Measurements from ENCODE around the gene PARD6G.
A peak's percentile ranks its signal among the peaks of the same experiment; 100 is the strongest.
"Not testable (repeated sequence)": the region's sequence is repeated elsewhere in the genome, so short reads cannot be mapped to it uniquely, and the experiment has no call there.

PARD6G gene

GRCh38 chr18:80171054-80171872, 76.1 kb downstream of the PARD6G start:
- DNase-seq (ENCODE audit: low read depth in 2 of 2) = peak; percentile 44 to 71

DNA sequence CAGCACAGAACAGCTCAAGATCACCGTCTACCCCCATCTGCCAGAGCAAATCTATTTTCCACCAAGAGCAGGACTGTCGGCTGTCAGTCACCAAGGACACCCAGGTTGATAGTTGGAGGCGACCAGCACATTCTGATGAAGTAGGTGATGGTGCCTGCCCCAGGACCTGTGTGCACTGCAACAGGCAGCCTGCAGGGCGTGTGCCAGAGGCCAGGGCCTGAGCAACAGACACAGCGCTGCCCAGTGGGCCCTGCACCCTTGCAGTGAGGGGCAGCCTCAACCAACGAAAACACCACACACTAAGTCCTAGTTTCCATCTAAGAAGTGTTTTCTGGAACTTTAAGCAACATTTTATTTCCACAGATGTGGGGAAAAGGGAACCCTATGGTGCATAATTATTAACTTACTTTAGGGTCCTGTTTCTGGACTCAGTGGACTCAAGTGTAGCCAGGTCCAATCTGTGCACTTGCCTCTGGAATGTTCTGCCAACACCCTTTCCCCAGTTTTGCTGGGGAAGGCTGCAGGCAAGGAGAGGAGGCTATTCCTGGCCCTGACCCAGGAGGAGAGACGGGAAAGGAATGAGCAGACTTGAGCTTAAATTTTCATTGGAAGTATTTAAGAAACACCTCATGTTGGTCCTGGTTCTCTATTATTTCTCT, 76.8 kb downstream of the PARD6G start:
- no peak for DNase-seq (ENCODE audit: low read depth in 2 of 2)

- DNase-seq (ENCODE audit: low read depth in 2 of 2) = no peak
Measured at GRCh38 chr18:80169607-80170006, 77.7 kb downstream of the PARD6G start.

DNA sequence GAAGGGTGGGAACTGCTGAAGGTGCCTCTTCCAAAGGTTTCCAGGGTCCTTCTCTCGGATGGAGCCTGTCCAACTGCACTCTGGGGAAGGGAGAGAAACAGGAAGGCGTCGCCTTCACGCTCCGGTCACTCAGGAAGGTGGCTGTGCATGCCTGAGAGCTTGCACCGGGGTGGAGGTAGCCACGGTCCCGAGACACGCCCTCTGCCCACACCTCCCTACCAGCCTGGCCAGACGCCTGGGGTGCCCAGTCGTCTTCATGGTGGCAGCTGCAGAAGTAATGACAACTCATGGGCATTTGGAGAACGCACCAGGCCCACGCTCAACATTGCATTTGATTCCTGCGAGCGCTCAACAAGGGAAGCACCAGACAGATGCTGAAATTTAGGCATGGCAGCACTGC, 78.3 kb downstream of the PARD6G start:
- DNase-seq (ENCODE audit: low read depth in 2 of 2) = no peak

- DNase-seq (ENCODE audit: low read depth in 2 of 2) = no peak
Measured at GRCh38 chr18:80168346-80168745, 79.0 kb downstream of the PARD6G start.

DNA sequence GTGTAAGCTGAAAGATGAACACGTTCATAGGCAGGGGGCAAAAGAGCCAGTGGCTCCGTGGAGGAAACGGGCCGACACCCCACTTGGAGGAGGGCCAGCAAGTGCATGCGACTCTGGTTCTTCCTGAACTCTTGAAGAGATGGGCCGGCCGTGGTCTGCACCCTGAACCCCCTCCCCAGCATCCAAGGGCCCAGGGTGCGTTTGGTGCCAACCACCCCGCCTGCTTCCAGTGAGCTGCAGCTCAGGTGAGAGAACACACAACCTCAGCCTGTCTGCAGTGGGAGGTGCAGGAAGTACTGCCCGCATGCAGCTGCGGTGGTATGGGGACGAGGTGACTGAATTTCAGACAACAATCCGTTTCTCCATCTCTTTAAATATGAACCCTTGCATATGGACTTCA, 79.4 kb downstream of the PARD6G start:
- no peak for DNase-seq (ENCODE audit: low read depth in 2 of 2)

DNA sequence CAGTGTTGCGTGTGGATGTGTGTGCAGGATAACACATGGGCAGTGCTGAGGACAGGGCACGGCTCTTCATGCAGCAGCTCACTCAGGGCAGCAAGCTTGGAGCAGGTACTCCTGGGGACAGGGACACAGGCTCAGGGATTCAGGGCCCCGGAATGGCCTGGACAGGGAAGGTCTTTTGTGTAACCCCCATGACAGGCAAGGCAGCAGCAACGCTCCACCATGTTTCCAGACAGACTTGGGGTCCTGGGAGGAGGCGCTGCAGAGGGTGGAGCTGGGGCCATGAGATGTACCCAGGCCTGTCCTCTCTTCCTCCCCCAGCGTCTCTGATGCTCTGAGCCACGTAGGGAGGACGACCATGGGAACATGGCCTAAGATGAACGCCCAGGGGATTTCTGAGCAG, 80.0 kb downstream of the PARD6G start:
- DNase-seq (ENCODE audit: low read depth in 2 of 2) = no peak

GRCh38 chr18:80166725-80167124, 80.6 kb downstream of the PARD6G start:
- DNase-seq (ENCODE audit: low read depth in 2 of 2) = no peak

GRCh38 chr18:80166240-80166639, 81.1 kb downstream of the PARD6G start:
- no peak for DNase-seq (ENCODE audit: low read depth in 2 of 2)

DNA sequence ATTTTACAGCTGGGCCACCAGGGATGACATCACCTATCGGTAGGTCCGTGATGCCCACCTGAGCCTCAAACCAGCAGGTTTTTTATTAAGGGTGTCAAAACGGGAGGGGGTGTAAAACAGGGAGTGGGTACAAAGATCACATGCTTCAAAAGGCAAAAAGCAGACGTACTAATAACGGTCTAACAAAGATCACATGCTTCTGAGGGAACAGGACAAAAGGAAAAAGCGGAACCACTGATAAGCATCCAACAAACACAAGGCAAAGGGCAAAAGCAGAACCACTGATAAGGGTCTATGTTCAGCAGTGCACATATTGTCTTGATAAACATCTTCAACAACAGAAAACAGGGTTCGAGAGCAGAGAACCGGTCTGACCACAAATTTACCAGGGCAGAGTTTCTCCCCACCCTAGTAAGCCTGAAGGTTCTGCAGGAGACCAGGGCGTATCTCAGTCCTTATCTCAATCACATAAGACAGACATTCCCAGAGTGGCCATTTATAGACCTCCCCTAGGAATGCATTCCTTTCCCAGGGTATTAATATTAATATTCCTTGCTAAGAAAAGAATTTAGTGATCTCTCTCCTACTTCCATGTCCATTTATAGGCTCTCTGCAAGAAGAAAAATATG, 82.5 kb downstream of the PARD6G start:
- DNase-seq (ENCODE audit: low read depth in 2 of 2) = not testable (repeated sequence)

GRCh38 chr18:80163183-80163582, 84.1 kb downstream of the PARD6G start:
- no peak for DNase-seq (ENCODE audit: low read depth in 2 of 2)

GRCh38 chr18:80161781-80162417, 85.4 kb downstream of the PARD6G start:
- DNase-seq (ENCODE audit: low read depth in 2 of 2) = no peak

DNA sequence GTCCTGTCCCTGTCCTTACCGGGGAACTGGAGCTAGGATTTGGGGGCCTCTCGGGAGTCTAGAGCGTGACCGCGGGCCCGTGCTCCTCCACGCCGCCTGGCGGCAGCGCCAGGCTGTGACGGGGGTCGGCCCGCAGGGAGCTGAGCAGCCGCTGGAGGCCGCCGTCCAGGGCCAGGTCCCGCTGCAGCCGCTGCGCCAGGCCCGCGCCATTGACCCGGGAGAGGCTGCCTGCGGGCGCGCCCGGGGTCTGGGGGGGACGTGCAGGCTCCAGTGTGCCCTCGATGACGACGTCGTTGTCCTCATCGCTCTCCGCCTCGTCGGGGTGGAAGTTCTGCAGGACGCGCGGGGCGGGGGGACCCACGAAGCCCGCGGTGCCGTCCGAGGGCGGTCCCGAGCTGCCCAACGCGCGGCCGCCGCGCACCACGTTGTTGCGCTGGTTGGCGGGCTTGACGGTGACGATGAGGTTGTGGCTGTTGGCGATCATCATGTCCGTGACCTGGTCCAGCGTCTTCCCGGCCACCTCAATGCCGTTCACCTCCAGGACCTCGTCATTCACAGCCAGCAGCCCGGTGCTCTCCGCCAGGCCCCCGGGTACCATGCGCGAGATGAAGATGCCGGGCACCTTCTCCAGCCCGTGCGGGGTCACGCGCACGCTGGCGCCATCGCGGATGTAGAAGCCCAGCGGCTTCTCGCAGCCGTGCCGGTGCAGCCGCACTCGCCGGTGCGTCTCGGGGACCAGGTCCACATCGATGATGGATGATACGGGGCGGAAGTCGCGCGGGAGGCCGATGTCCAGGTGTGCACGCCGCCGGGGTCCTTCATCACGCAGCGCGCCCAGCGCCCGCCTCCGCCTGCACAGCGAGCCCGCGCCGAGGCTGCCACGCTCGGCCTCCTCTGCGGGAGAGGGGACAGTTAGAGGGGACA, 87.3 kb downstream of the PARD6G start:
- peak; percentile 30 to 48 for DNase-seq (ENCODE audit: low read depth in 2 of 2)

DNA sequence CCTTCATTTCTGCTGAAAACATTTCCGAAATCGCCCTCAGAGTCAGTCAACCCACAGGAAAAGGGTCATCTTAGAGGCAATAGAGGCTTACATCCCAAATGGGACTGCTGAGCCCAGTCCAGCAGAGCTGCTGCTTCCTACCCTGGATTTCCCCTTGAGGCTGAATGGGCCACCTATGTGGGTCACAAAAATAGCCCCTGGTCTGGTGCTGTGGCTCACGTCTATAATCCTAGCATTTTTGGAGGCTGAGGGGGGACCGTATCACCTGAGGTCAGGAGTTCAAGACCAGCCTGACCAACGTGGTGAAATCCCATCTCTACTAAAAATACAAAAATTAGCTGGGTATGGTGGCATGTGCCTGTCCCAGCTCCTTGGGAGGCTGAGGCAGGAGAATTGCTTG, 88.9 kb downstream of the PARD6G start:
- no peak for DNase-seq (ENCODE audit: low read depth in 2 of 2)

- peak; percentile 70 to 75 for DNase-seq (ENCODE audit: low read depth in 2 of 2)
Measured at GRCh38 chr18:80157708-80158343, 89.5 kb downstream of the PARD6G start.

GRCh38 chr18:80154293-80154692, 93.0 kb downstream of the PARD6G start:
- DNase-seq (ENCODE audit: low read depth in 2 of 2) = peak; percentile 22 to 43

- no peak for DNase-seq (ENCODE audit: low read depth in 2 of 2)
Measured at GRCh38 chr18:80149667-80150066, 97.6 kb downstream of the PARD6G start.

DNA sequence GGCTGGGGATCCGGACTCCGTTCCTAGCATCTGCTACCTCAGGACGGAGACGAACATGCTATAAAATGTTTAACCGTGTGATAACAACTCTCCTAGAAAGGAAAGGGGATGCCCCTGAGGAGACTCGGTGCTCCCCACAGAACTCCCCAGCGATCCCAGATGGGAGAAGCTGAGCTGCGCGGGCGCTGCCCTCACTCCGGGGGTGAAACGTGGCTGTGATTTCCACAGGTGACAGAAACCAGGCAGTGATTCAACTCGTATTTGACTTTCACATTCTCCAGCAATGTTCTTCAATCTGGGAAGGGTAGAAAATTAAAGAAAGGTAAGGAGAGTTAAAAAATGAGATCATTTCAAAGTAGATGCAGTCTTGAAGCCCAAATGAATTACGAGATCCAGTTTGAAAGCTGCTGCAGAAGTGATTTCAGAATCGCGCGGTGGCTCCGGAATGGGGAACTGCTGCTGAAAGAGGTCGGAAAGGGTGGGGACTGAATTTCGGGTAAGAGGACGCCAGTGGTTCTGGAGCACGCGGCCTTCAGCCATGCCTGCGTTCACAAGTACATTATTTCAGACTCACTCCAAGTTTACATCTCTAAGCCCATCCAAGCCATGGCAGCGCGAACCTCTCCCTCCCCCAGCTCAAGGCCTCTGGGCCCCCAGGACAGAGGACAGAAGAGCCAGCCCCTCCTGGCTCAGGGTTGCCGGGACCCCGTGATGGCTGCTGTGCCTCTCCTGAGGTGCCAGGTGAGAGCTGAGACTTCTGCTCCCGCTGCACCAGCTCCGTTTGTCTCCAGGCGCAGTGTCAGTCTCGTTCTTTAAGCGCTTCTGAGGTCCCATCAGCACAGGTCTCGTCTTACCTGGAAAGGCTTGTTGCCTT, 98.8 kb downstream of the PARD6G start:
- no peak for DNase-seq (ENCODE audit: low read depth in 2 of 2)

- peak; percentile 62 to 72 for DNase-seq (ENCODE audit: low read depth in 2 of 2)
Measured at GRCh38 chr18:80147418-80148325, 99.6 kb downstream of the PARD6G start.

Measured in stimulated activated CD4-positive, alpha-beta T cell treated with anti-CD3 and anti-CD28 coated beads, Interleukin-4, amount 100 ng/mL, for 48 hours (primary cell).